Measurements from ENCODE around the gene TMEM238L. TPM values are rescaled to one million over a fixed set of nuclear protein-coding genes. Genes with fewer than 3 reads are reported as not detected.

Gene TMEM238L
- total RNA-seq, 2 experiments from 2014 or later = not detected

DNA sequence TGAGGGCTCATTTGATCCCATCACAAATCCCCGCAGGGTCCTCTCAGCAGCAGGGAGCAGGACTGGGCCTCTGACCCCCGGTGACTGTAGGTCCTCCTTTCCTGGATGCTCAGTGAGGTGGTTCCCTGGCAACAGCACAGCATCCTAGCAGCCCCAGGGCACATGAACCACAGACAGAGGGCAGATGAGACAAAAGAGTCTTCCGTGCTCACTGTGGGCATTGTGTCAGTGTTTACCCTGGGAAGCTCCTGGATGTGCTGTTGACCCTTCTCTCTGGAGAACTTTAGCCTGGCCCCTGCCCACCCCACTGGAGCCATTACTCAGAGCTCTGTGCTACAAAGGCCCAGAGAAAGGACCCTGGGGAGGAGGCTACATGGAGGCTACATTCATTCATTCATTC is 52.3 kb downstream of the TMEM238L start:
- CTCF ChIA-PET = no interaction called here

DNA sequence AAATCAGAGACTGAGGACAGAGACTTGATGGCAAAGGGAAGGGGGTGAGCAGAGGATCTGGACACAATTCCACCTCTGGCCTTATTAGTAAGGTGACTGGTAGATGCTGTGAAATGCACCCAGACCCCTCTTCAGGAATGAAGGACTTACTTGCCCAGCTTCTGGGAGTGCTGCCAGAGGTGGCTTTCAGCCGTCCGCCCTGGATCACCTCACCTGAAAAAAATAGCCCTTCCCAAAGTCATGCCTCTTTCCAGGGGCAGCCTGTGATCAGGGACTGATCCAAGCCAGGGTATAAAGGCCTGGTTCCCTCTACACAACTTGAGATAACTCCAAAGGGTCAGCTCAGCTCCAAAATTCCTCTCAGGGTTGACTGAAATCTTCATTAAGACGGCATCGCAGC is 53.7 kb downstream of the TMEM238L start:
- no peaks in the 10 kb centered on the region for H3K27me3 Mint-ChIP-seq
- ATAC-seq = no peak
- ChIA-PET CTCF (interaction anchor here (1.0 kb wide), 1 partner anchor 13 kb away, joined by 4 read pairs; no protein-coding TSS in a partner anchor), POLR2A (no interaction called here)
- intact Hi-C loops (cut with micrococcal nuclease) = no loop called here
- no peaks in the 10 kb centered on the region for H3K9me3 Mint-ChIP-seq
- no peak overlapping the region for H3K4me3 Mint-ChIP-seq
- H3K36me3 Mint-ChIP-seq (ENCODE audit: low read depth) = no peaks in the 10 kb centered on the region
- no peaks in the 10 kb centered on the region for H3K4me1 Mint-ChIP-seq (ENCODE audit: low read depth)
- DNase-seq = no peak
- TF ChIP-seq, protein P1, sequence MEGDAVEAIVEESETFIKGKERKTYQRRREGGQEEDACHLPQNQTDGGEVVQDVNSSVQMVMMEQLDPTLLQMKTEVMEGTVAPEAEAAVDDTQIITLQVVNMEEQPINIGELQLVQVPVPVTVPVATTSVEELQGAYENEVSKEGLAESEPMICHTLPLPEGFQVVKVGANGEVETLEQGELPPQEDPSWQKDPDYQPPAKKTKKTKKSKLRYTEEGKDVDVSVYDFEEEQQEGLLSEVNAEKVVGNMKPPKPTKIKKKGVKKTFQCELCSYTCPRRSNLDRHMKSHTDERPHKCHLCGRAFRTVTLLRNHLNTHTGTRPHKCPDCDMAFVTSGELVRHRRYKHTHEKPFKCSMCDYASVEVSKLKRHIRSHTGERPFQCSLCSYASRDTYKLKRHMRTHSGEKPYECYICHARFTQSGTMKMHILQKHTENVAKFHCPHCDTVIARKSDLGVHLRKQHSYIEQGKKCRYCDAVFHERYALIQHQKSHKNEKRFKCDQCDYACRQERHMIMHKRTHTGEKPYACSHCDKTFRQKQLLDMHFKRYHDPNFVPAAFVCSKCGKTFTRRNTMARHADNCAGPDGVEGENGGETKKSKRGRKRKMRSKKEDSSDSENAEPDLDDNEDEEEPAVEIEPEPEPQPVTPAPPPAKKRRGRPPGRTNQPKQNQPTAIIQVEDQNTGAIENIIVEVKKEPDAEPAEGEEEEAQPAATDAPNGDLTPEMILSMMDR (IDR thresholded peaks at IDR 0.05) = no peak
- H3K27ac Mint-ChIP-seq = no peak overlapping the region

More for the DNA sequence above, 52.3 kb downstream of the TMEM238L start:
- DNase-seq (no peak), ATAC-seq (no peak)
- POLR2A ChIA-PET = no interaction called here
- Mint-ChIP-seq H3K27me3 (no peaks in the 10 kb centered on the region), H3K4me3 (no peak overlapping the region), H3K9me3 (no peaks in the 10 kb centered on the region), H3K4me1 (ENCODE audit: low read depth) (no peaks in the 10 kb centered on the region), H3K36me3 (ENCODE audit: low read depth) (no peaks in the 10 kb centered on the region), H3K27ac (no peak overlapping the region)
- intact Hi-C loops (cut with micrococcal nuclease) = no loop called here
- TF ChIP-seq, protein P1 (IDR thresholded peaks at IDR 0.05) = no peak

DNA sequence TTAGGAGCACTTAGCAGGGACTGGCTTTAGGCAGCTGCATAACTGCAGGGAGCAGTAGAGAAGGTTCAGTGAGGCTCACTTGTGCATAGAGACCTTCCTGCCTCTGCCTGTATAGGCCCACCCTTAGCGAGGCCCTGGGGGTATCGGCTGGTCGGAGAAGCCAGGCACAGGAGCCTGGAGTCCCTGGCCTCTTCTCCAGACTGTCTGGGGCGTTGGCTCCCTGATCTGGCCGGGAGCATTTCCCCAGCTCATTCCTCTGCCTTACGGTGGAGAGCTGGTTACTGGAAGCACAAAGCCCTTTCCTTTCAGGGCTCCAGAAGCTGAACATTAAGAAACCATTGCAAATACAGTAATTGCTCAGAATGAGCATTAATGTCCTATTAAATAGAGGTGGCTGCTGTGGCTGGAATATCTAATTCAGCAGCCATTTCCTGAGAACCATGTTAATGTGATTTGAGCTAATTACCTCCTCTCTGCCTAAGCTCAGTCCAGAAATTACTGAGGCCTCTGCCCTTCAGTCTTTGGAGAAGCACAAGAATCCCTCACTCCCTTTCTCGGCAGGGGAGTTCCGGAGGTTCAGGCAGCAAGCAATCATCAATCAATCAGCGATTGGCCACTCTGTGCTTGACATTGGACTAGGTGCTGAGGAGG is 55.2 kb downstream of the TMEM238L start:
- intact Hi-C loops (cut with micrococcal nuclease) = no loop called here
- TF ChIP-seq, protein P1 (IDR thresholded peaks at IDR 0.05) = no peak
- Mint-ChIP-seq H3K27me3 (no peaks in the 10 kb centered on the region), H3K4me1 (ENCODE audit: low read depth) (peaks cover 7% of the 10 kb centered on the region), H3K36me3 (ENCODE audit: low read depth) (no peaks in the 10 kb centered on the region), H3K4me3 (no peak overlapping the region), H3K27ac (no peak overlapping the region), H3K9me3 (no peaks in the 10 kb centered on the region)
- ChIA-PET CTCF (interaction anchor here (3.6 kb wide), 1 partner anchor 11 kb away, joined by 24 read pairs; no protein-coding TSS in a partner anchor), POLR2A (no interaction called here)
- ATAC-seq (no peak), DNase-seq (no peak)

DNA sequence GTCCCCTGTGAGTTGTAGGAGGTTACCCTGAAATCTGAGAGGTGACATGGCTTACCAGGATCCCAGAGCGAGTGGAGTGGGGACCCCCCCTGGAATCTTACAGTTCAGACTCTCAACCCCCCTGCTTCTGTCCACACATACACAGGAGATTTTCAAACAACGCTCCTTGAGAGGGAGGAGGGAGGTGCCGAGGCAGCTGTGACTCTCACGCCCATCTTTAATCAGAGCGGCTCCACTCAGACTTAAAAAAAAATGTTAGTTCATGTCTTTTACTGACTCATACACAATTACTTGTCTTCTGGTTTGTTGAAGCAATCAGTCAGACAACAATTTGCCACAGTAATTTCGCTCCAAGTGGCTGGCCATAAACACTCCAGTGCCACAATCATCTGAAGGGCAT is 58.7 kb downstream of the TMEM238L start:
- no peak overlapping the region for H3K27ac Mint-ChIP-seq
- intact Hi-C loops (cut with micrococcal nuclease) = no loop called here
- DNase-seq (no peak), ATAC-seq (no peak)
- no peaks in the 10 kb centered on the region for H3K27me3 Mint-ChIP-seq
- H3K4me3 Mint-ChIP-seq = no peak overlapping the region
- H3K9me3 Mint-ChIP-seq = no peaks in the 10 kb centered on the region
- peaks cover 7% of the 10 kb centered on the region for H3K4me1 Mint-ChIP-seq (ENCODE audit: low read depth)
- POLR2A ChIA-PET = no interaction called here
- TF ChIP-seq, protein P1 (IDR thresholded peaks at IDR 0.05) = no peak
- no peaks in the 10 kb centered on the region for H3K36me3 Mint-ChIP-seq (ENCODE audit: low read depth)
- CTCF ChIA-PET = interaction anchor here (0.9 kb wide), 1 partner anchor 100 kb away, joined by 3 read pairs; no protein-coding TSS in a partner anchor

Other genes starting within 250 kb of the TMEM238L start
- gene MYH3, start 146.8 kb downstream of the TMEM238L start, total RNA-seq = 1 to 10 TPM; 1.8 to 4.1 TPM
- gene SCO1, start 106.6 kb downstream of the TMEM238L start, total RNA-seq = 10 to 100 TPM; 45.3 to 45.4 TPM
- gene ADPRM, start 106.5 kb downstream of the TMEM238L start, total RNA-seq = 10 to 100 TPM; 13.0 to 13.6 TPM
- 1 to 10 TPM in 1 of 2 experiments, under 1 TPM in 1; 0.63 to 1.4 TPM for gene TMEM220, start 74.1 kb downstream of the TMEM238L start, total RNA-seq
- gene PIRT, start 34.0 kb upstream of the TMEM238L start, total RNA-seq = not detected

Data from activated CD8-positive, alpha-beta T cell treated with anti-CD3 and anti-CD28 coated beads for 36 hours (primary cell).